Stimulated activated CD4-positive, alpha-beta T cell treated with anti-CD3 and anti-CD28 coated beads, Interleukin-1b, Interleukin-23, amount 100 ng/mL, for 4 hours (primary cell): ENCODE data around the gene HEATR1.

Experiments used
- DNase-seq, 2 donors: peaks; one replicate each; pipeline ENCODE4 v3.0.0-alpha.2; 2020; ENCODE audit warnings: low read depth in 2 of 2

Gene HEATR1

GRCh38 chr1:236543065-236543669 lies 61.1 kb downstream of the HEATR1 start:
- DNase-seq = no peak

- DNase-seq = no peak
Observed at GRCh38 chr1:236541710-236542109, 62.6 kb downstream of the HEATR1 start.

GRCh38 chr1:236540813-236541465 lies 63.4 kb downstream of the HEATR1 start:
- DNase-seq = no peak

GRCh38 chr1:236536540-236536939 lies 67.8 kb downstream of the HEATR1 start:
- DNase-seq = no peak

- DNase-seq = no peak
Observed at GRCh38 chr1:236535662-236536161, 68.6 kb downstream of the HEATR1 start.

GRCh38 chr1:236535190-236535589 lies 69.1 kb downstream of the HEATR1 start:
- DNase-seq = no peak

GRCh38 chr1:236534151-236534651 lies 70.1 kb downstream of the HEATR1 start:
- DNase-seq = peak in 1 of 2 donors; percentile 25

- DNase-seq = no peak
Observed at GRCh38 chr1:236532850-236533249, 71.5 kb downstream of the HEATR1 start.

GRCh38 chr1:236530959-236531358 lies 73.4 kb downstream of the HEATR1 start:
- no peak for DNase-seq

GRCh38 chr1:236530286-236530685 lies 74.0 kb downstream of the HEATR1 start:
- no peak for DNase-seq

- DNase-seq = no peak
Observed at GRCh38 chr1:236526079-236526478, 78.2 kb downstream of the HEATR1 start.

- no peak for DNase-seq
Observed at GRCh38 chr1:236524895-236525184, 79.5 kb downstream of the HEATR1 start.

GRCh38 chr1:236524142-236524894 lies 80.0 kb downstream of the HEATR1 start:
- DNase-seq = peak; percentile 14 to 32

- peak; percentile 81 to 83 for DNase-seq
Observed at GRCh38 chr1:236523704-236524141, 80.6 kb downstream of the HEATR1 start, which contains the start of gene LGALS8. TSS of gene LGALS8 (plus strand) at chr1:236523982. CDS start at chr1:236526071, 2,089 bp downstream.

GRCh38 chr1:236522937-236523703 lies 81.2 kb downstream of the HEATR1 start:
- no peak for DNase-seq

- DNase-seq = no peak
Observed at GRCh38 chr1:236520445-236521005, 83.8 kb downstream of the HEATR1 start.

- no peak for DNase-seq
Observed at GRCh38 chr1:236518322-236518721, 86.0 kb downstream of the HEATR1 start.

GRCh38 chr1:236516929-236517704 lies 87.2 kb downstream of the HEATR1 start:
- no peak for DNase-seq

- no peak for DNase-seq
Observed at GRCh38 chr1:236515443-236515958, 88.8 kb downstream of the HEATR1 start.

- DNase-seq = no peak
Observed at GRCh38 chr1:236514703-236515442, 89.4 kb downstream of the HEATR1 start.
